ENCODE results near the gene SPATA21.

GRCh38 chr1:16447641-16448040 is 10.4 kb upstream of the SPATA21 start:
- TF ChIP-seq, protein P1, sequence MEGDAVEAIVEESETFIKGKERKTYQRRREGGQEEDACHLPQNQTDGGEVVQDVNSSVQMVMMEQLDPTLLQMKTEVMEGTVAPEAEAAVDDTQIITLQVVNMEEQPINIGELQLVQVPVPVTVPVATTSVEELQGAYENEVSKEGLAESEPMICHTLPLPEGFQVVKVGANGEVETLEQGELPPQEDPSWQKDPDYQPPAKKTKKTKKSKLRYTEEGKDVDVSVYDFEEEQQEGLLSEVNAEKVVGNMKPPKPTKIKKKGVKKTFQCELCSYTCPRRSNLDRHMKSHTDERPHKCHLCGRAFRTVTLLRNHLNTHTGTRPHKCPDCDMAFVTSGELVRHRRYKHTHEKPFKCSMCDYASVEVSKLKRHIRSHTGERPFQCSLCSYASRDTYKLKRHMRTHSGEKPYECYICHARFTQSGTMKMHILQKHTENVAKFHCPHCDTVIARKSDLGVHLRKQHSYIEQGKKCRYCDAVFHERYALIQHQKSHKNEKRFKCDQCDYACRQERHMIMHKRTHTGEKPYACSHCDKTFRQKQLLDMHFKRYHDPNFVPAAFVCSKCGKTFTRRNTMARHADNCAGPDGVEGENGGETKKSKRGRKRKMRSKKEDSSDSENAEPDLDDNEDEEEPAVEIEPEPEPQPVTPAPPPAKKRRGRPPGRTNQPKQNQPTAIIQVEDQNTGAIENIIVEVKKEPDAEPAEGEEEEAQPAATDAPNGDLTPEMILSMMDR (IDR thresholded peaks at IDR 0.05), result no peak
- no peak for TF ChIP-seq ZFX (IDR thresholded peaks at IDR 0.05; ENCODE audit: borderline replicate concordance)

Measured in 22Rv1 (cell line).